Right atrium auricular region (tissue), 2 donors: ENCODE data around the gene NUBPL. TPM values are rescaled to one million over a fixed set of nuclear protein-coding genes. Genes with fewer than 3 reads are reported as not detected.

ENCODE experiments used
- DNase-seq: peaks from one replicate; pipeline ENCODE4 v3.0.0-alpha.2; 2019; ENCODE audit warnings: low spot score
- H3K27ac ChIP-seq, 2 donors: fragments of 200-600 bp; sonication (generic); 1 replicate in 1 of 2; 2 replicates in 1 of 2; pipeline ENCODE4 v1.5.1; 2016 to 2019
- H3K27me3 ChIP-seq, 2 donors: fragments of 200-600 bp; sonication (generic); one replicate each; pipeline versions ENCODE4 v1.5.1 to v1.6.0; 2017 to 2019
- H3K36me3 ChIP-seq: fragments of 200-600 bp; sonication (generic); one replicate; pipeline ENCODE4 v1.5.1; 2016
- H3K4me1 ChIP-seq, 2 donors: fragments of 200-600 bp; sonication (generic); one replicate each; pipeline versions ENCODE4 v1.5.1 to v1.6.0; 2017 to 2019
- H3K4me3 ChIP-seq, 2 donors: fragments of 200-600 bp; sonication (generic); 1 replicate in 1 of 2; 2 replicates in 1 of 2; pipeline ENCODE4 v1.5.1; 2017 to 2019; ENCODE audit warnings: mild to moderate bottlenecking in 1 of 2, moderate library complexity in 1 of 2
- H3K9me3 ChIP-seq, 2 donors: fragments of 200-600 bp; sonication (generic); one replicate each; pipeline ENCODE4 v1.5.1; 2019
- total RNA-seq, 2 donors: library from RNA; depleted of rRNA; stranded (reverse); fragments of >200 nt; gene quantifications; one replicate each; pipeline ENCODE4 v1.1.0, GENCODE V29; 2016
- TF ChIP-seq, protein P1 (sequence below), 2 donors: fragments of 200-600 bp; sonication (generic); IDR thresholded peaks; one replicate each; pipeline ENCODE4 v1.5.1; 2019; ENCODE audit warnings: antibody characterized with exemption in 2 of 2

The NUBPL gene
- total RNA-seq, 2 donors from 2014 or later = 10.7 to 17.8 TPM

DNA sequence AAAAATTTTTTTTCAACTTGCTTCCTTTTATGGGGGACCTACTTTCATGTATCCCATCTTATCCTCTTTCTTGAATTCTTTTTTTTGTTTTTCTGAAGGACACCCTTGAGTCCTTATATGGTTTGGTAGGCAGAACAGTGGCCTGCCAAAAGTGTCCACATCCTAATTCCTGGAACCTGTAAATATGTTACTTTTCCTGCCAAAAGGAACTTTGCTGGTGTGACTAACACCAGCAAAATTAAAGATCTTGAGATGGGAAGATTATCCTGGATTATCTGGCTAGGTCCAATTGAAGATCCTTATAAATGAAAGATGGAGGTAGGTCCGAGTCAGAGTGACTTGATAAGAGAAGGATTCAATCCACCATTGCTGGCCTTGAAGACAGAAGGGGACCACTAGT is 5.3 kb downstream of the NUBPL start:
- peaks cover 0 to 42% of the 10 kb centered on the region in 2 donors for H3K4me1 ChIP-seq
- H3K9me3 ChIP-seq = no peaks in the 10 kb centered on the region
- no peaks in the 10 kb centered on the region for H3K27me3 ChIP-seq
- H3K27ac ChIP-seq = no peak overlapping the region
- no peak overlapping the region for H3K4me3 ChIP-seq
- TF ChIP-seq, protein P1, sequence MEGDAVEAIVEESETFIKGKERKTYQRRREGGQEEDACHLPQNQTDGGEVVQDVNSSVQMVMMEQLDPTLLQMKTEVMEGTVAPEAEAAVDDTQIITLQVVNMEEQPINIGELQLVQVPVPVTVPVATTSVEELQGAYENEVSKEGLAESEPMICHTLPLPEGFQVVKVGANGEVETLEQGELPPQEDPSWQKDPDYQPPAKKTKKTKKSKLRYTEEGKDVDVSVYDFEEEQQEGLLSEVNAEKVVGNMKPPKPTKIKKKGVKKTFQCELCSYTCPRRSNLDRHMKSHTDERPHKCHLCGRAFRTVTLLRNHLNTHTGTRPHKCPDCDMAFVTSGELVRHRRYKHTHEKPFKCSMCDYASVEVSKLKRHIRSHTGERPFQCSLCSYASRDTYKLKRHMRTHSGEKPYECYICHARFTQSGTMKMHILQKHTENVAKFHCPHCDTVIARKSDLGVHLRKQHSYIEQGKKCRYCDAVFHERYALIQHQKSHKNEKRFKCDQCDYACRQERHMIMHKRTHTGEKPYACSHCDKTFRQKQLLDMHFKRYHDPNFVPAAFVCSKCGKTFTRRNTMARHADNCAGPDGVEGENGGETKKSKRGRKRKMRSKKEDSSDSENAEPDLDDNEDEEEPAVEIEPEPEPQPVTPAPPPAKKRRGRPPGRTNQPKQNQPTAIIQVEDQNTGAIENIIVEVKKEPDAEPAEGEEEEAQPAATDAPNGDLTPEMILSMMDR (IDR thresholded peaks at IDR 0.05) = no peak
- H3K36me3 ChIP-seq = no peaks in the 10 kb centered on the region
- no peak for DNase-seq

DNA sequence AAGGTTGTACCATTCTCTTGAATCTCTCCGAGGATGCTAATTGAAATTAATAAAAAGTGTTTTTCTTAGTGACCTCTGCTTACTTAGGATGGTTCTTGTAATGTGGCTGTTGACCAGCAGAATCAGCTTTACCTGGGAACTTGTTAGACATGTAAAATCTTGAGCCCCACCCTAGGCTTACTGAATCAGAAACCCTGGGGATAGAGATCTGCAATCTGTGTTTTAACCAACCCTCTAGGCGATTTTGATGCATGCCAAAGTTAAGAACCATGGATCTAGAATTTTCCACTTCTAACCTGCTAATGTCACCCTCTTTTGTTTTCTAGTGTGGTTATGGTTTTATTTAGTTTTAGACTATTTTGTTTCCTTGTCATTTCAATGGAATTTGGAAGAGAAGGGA is 6.5 kb downstream of the NUBPL start:
- H3K36me3 ChIP-seq = no peaks in the 10 kb centered on the region
- H3K4me1 ChIP-seq = peaks cover 0 to 35% of the 10 kb centered on the region in 2 donors
- TF ChIP-seq, protein P1 (IDR thresholded peaks at IDR 0.05) = no peak
- H3K4me3 ChIP-seq = no peak overlapping the region
- H3K9me3 ChIP-seq = no peaks in the 10 kb centered on the region
- no peak for DNase-seq
- peak overlapping the region in 1 of 2 donors; percentile 11 for H3K27ac ChIP-seq
- H3K27me3 ChIP-seq = no peaks in the 10 kb centered on the region

DNA sequence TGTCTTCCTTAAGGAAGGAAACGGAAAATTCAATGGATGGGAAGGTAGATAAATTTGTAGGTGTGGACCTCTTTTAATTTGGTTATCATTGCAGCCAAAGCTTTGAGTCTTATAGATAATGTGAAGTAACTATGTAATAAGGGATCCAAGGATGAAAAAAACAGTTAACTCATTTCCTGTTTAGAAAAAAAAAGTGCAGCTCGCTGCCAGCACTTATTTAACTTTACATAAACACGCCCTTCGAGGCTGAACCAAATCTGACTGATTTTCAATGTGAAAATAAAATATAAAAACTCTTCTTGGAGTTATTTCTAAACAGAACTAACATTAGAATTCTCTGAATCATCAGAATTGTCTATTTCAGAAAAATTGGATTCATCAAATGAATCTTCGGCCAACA is 7.0 kb downstream of the NUBPL start:
- Histone ChIP-seq H3K27me3 (no peaks in the 10 kb centered on the region), H3K27ac (peak overlapping the region; percentile 11 to 16), H3K4me3 (no peak overlapping the region), H3K9me3 (no peaks in the 10 kb centered on the region), H3K4me1 (peaks cover 0 to 30% of the 10 kb centered on the region in 2 donors), H3K36me3 (no peaks in the 10 kb centered on the region)
- TF ChIP-seq, protein P1 (IDR thresholded peaks at IDR 0.05) = no peak
- no peak for DNase-seq

DNA sequence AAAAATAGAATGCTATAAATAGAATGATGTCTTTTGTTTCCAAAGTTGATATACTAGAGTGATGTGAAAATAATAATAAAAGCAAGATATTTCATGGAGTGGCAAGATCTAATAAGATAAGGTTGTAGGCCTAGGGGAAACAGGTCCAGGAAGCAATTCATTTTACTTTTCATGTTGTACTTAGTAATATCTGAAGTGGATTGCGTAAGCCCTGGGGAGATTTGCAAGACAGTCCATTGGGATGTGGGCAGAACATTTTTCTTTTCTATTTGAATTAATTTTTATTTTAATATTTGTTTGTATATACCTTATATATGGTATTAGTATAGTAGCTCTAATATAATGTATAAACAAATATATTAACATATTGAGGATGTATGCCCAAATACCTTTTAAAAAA is 7.5 kb downstream of the NUBPL start:
- DNase-seq = no peak
- peaks cover 0 to 28% of the 10 kb centered on the region in 2 donors for H3K4me1 ChIP-seq
- no peaks in the 10 kb centered on the region for H3K36me3 ChIP-seq
- peak overlapping the region in 1 of 2 donors; percentile 16 for H3K27ac ChIP-seq
- H3K9me3 ChIP-seq = no peaks in the 10 kb centered on the region
- H3K4me3 ChIP-seq = no peak overlapping the region
- H3K27me3 ChIP-seq = no peaks in the 10 kb centered on the region
- TF ChIP-seq, protein P1 (IDR thresholded peaks at IDR 0.05) = no peak

DNA sequence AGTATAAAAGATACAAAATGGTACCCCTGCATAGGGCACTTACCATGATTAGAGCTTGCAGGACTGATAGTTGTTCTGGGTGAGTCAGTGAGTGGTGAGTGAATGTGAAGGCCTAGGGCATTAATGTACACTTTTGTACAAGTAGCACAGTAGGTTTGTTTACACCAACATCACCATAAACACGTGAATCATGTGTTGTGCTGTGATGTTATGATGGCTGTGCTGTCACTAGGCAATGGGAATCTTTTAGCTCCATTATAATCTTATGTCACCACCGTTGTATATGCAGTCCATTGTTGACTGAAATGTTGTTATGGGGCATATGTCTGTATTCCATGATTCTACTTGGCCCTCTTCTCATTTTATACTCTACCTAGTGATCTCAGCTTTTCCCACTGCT is 11.8 kb downstream of the NUBPL start:
- Histone ChIP-seq H3K36me3 (peaks cover 5% of the 10 kb centered on the region), H3K4me3 (no peak overlapping the region), H3K27me3 (no peaks in the 10 kb centered on the region), H3K9me3 (no peaks in the 10 kb centered on the region), H3K4me1 (peaks cover 0 to 25% of the 10 kb centered on the region in 2 donors), H3K27ac (no peak overlapping the region)
- DNase-seq = no peak
- TF ChIP-seq, protein P1 (IDR thresholded peaks at IDR 0.05) = no peak

DNA sequence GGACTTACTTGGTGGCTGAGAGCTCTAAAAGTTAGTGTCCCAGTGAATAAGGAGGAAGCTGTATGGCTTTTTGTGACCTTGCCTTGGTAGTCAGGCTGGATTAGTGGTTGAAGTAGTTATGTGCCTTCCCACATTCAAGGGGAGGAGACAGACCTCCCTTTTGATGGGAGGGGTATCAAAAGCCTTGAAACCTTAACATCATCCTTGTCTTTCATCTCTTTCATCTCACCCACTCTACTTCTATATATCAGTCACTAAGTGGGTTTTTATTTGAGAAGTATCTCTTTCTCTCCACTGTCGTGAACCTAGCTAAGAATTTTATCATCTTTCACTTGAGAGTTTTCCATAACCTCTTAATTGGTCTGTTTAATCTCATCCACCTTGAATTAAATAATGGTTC is 15.7 kb downstream of the NUBPL start:
- TF ChIP-seq, protein P1 (IDR thresholded peaks at IDR 0.05) = no peak
- no peak overlapping the region for H3K4me3 ChIP-seq
- peaks cover 5% of the 10 kb centered on the region for H3K36me3 ChIP-seq
- H3K9me3 ChIP-seq = no peaks in the 10 kb centered on the region
- H3K27me3 ChIP-seq = no peaks in the 10 kb centered on the region
- DNase-seq = no peak
- peaks cover 0 to 31% of the 10 kb centered on the region in 2 donors for H3K4me1 ChIP-seq
- H3K27ac ChIP-seq = peak overlapping the region in 1 of 2 donors; percentile 74
